Left renal pelvis (tissue), 4 donors: ENCODE measurements around the gene ACP1. TPM values are rescaled to one million over a fixed set of nuclear protein-coding genes. Genes with fewer than 3 reads are reported as not detected.

Source experiments
- DNase-seq, 4 donors: peaks; one replicate each; pipeline ENCODE4 v3.0.0-alpha.2; 2013; ENCODE audit warnings: low read depth in 4 of 4, low spot score in 3 of 4
- polyA plus RNA-seq, 4 donors: library from polyadenylated mRNA; unstranded; fragments of 120-200 nt; gene quantifications; one replicate each; pipeline ENCODE4 v1.2.1, GENCODE V29; 2013; ENCODE audit not compliant: insufficient read length in 4 of 4

Gene ACP1
- polyA plus RNA-seq, 4 donors: 108 to 169 (median 154) TPM

DNA sequence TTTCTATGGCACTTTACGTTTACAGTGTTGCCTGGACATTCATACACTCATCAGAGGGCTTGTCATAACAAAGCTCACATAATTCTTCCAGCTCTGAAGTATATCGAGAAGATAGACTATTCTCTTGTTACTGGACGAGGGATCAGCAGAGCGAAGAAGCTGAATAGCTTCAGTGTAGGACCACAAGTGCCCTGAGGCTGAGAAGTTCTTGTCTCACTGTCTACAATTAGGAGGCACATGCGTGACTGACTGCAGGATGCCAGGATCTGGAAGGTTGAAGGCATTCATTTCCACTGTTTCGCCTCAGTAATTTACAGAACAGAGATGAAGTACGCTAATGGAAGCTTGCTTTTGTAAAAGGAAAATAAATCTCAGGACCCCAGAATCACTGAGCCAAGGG lies 10.5 kb upstream of the ACP1 start:
- no peak for DNase-seq

DNA sequence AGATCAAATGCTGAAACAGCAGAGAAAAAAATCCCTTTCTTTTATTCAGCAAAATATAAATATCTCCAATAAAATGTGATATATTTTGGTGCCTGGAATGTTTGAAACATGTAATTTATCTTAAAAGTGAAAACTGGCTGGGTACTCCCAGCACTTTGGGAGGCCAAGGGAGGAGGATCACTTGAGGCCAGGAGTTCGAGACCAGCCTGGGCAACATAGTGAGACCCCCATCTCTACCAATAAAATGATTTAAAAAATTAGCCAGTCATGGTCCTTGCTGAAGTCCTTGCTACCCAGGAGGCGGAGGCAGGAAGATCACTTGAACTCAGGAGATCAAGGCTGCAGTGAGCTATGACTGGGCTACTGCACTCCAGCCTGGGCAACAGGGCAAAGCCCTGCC lies 9.6 kb upstream of the ACP1 start:
- DNase-seq: no peak

DNA sequence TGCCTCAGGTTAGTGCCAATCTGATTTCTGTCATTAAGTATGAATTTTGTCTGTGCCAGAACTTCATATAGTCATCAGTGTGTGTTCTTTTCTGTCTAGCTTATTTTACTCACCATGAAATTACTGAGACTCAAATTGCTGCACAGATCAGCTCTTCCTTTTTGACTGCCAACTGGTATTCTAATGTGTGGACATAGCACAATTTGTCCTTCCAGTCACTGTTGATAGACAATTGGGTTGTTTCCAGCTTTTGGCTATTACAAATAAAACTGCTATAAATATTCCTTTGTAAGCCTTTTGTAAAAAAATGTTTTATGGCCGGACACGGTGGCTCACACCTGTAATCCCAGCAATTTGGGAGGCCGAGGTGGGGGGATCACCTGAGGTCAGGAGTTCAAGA lies 8.7 kb upstream of the ACP1 start:
- no peak for DNase-seq

DNA sequence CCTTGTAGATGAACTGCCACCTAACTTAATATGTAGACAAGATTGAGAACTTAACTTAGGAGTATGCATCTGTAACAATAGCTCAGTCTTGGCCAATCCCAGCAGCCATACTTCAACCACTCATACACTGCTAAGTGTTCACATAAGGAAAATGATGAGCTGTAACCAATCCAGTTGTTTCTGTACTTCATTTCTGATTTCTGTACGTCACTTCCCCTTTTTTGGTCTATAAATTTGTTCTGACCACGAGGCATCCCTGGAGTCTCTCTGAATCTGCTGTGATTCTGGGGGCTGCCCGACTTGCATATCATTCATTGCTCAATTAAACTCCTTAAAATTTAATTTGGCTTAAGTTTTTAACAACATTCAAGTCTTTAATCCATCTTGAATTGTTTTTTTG lies 7.3 kb upstream of the ACP1 start:
- no peak for DNase-seq

DNA sequence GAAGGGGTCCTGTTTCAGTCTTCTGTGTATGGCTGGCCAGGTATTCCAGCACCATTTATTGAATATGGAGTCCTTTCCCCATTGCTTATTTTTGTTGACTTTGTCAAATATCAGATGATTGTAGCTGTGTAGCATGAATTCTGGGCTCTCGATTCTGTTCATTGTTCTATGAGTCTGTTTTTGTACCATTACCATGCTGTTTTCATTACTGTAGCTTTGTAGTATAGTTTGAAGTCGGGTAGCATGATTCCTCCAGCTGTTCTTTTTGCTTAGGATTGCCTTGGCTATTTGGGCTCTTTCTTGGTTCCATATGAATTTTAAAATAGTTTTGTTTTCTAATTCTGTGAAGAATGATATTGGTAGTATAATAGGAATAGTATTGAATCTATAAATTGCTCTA lies 6.9 kb upstream of the ACP1 start:
- no peak for DNase-seq

DNA sequence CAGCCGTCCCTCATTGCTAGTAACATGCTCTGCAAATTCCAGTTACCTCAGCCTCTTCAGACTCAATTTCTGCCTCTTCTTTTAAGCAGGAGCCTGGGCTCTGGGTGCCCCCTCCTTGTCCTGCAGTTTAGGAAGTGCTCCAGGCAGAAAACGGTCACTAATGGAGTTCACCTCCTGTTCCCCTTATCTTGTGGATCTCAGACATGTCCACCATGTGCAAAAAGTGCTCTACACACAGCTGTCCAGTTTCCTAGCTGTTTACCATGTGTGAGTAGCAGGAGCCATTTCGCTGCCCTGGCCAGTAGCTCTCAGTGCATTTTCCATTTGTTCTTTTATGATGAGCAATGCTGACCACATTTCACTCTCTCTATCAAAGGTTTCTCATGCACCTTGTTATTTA lies 5.8 kb upstream of the ACP1 start:
- no peak for DNase-seq

DNA sequence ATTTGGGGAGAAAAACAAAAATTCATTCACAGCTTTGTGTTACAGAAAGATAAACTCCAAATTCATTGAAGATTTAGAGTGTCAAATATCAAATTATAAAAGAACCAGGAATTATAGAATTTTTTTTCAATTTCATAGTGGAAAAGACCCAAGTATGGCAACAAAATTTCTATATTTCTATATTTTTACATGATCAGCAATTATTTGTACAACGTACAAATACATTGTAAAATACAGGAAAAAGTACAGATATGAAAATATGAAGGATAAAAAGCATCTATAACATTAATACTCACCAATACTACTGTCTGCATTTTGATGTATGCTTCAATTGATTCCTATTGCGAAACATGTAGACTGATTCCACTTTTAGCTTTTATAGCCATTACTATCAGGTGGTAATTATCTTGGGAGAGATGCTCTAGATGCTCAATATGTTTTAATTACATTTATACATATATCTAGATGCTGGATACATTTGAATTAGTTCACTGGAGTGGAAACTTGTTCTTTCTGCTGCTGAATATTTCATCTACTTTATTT lies 4.9 kb upstream of the ACP1 start:
- DNase-seq: no peak

DNA sequence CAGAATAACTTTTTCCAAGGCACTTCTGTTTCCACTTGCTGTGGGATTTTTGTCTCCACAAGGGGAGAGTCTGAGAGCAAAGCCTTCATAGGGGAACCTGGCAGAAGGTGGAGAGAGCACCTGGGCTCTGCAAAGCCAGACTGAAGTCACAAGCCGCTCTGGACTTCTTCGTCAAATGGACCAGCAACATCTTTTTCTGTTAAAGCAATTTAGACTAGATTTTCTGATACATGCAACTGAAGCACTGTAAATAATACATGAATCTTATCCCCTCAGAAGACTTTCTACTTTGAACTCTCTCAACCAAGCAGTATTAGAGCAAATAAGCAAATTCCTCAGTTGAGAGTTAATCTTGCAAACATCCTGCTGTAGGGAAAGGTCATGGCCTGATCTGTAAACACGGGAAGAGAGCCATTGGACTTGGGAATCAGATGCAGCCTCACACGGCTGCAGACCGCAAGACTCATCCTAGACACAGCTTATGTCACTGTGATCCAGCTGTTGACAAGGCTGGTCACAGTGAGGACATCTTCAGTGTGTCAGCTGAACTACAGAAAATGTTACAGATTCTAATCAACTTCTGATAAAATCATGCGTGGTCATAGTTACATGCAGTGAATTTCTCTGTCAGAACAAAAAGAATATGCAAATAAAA lies 4.1 kb upstream of the ACP1 start:
- no peak for DNase-seq

DNA sequence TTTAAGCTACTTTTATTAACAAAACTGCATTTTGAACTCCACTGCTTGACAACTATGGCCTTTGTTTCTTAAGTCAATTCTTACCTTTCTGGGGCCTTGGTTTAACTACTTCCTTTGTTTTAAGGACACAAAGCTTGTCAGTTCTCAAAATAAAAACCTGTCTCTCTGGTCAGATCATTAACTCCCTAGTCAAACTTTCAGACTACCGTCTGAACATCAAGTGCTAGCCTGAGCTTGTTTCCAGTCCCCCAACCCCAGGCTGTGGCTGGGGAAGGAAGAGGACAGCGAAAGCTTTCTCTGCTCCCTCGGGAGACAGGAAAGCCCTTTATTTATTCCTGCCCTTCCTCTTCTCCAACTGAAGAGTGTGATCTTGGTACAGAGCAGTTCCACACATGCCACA lies 2.6 kb upstream of the ACP1 start:
- no peak for DNase-seq

DNA sequence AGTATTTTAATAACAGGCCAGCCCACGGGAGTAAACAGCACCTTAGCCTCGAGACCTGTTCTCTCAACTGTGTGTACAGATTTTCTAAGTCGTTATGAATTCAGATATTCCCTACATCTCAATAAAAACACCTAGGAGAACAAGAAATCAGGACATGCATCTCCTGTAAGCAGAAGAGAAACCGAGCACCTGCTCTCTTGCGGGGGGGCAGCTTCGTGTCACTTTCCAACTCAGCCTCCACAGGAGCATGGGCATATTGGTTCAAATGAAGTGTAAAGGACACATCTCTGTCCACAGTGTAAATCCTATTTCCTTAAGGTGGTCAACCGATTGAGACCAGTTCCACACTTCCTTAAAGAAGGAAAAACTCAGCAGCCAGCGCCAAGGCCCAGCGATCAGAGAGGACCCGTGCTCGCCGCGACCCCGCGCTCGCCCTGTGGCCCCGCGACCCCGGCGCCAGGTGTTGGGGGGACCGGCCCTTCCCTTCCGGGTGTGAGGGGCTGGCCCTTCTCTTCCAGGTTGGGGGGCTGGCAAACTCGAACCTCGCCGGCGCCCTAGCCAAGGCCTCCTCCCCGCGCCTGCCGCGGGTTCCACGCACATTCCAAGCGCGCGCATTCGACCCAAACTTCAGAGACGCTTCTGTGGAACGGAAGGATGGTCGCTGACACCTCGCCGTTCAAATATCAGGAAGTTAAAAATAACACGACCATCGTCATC lies 1.6 kb upstream of the ACP1 start:
- no peak for DNase-seq

DNA sequence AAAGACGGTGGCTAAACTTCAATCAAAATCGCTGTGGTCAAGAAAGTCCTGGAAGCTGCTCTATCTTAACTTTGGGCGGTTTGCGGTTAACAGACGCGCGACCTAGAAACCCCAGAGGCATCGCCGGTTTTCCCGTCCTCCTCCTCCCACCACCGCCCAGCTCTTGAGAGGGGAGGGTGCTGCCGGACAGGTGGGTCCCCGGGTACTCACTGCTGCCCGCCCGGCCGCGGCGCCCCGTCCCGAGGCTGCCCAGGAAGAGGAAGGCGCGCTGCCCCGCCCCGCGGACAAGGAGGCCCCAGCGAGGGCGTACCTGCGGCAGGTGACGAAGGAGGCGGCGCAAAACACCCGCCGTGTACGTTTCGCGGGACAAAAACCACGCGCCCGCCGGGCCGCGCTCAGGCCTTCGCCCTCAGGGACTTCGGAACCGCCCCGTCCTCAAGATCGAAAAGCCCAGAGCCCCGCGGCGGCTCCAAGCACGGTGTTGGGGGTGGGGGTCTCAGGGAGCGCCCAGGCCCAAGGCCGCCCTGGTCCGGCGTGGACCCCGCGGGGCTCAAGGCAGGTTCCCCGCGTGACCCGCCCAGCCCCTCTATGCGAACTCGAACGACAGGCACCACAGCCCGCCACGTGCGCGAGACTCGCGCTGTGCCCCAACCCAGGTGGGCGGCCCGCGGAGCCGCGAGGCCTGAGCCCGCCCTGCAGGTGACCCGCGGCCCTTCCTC lies 814 bp upstream of the ACP1 start, which contains the start of gene SH3YL1:
Gene SH3YL1 (minus strand): TSS at position 259 of the 719 bp plus-strand sequence. CDS start 48 bp downstream, at position 211.
- DNase-seq: no peak

DNA sequence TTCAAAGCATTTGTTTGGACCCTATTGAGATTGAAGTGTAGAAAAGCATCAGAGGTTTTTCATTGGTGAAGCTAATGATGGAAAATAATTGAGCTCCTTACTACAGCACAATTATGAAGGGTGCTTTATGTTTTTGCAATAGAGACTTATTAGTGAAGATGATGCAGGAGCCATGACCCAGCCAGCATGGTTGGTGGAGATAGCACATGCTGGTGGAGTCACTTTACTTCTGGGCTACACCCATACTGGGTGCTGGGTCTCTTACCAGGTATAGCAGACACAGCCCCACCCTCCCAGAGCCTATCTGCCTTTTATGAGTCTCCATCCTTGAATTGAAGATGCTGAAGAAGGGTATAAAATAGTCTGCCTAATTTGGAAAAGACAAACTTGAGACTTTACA lies 3.6 kb downstream of the ACP1 start:
- DNase-seq: no peak

DNA sequence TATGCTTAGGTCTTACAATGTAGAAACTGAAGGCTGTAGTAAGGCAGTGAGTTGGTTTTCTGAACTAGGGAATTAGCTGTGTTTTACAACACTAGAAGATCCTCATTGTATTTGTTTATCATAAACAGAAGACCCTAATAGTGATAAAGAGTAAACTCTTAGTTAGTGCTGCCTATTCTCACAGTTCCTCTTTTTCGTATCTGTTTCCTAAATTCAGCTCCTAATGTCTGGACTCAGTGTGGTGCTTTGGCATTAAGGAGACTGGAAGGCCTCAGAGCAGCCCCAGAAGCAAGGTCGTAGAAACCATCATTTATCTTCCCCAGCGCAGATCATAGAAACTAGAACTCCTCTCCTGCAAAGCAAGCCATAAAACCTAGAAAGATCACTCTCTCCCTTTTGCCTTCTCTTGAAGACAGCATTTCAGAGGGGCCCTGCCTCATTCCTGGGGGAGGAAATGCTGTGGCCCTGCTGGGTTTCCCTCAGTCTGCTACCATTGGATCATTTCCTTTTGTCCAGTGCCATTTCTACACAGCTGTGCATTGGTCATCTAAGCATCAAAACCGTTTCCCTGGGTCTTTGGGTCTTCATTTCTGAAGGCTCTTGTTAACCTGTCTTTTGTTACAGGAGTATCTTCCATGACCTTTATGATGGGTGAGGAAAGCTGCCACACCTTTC lies 4.7 kb downstream of the ACP1 start:
- DNase-seq: no peak

DNA sequence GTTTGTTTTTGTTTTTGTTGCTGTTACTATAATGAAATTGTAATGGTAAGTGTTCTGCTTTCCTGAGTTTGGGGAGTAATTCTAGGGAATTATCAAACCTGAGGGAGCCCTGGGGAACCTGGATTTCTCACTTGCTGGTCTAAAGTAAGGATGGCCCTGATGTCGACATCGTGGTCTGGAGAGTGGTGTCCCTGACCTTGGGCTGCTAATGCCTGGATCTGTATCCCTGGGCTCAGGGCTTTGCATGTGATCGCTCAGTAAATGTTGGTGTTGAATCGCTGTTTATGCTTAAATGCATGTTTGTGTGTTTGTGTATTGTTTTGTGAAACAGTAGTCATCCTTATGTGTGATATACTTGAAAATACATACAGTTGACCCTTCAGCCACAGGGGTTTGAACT lies 6.1 kb downstream of the ACP1 start:
- no peak for DNase-seq

DNA sequence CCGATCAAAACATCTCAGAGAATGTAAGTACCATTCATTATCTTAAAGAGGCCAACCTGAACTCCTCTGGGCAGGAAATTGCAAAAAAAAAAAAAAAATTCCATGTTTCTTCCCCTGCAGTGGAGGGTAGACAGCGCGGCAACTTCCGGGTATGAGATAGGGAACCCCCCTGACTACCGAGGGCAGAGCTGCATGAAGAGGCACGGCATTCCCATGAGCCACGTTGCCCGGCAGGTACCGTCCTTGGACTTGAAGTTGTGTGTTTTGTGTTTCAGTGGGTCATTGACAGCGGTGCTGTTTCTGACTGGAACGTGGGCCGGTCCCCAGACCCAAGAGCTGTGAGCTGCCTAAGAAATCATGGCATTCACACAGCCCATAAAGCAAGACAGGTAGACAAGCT lies 7.2 kb downstream of the ACP1 start:
- no peak for DNase-seq

DNA sequence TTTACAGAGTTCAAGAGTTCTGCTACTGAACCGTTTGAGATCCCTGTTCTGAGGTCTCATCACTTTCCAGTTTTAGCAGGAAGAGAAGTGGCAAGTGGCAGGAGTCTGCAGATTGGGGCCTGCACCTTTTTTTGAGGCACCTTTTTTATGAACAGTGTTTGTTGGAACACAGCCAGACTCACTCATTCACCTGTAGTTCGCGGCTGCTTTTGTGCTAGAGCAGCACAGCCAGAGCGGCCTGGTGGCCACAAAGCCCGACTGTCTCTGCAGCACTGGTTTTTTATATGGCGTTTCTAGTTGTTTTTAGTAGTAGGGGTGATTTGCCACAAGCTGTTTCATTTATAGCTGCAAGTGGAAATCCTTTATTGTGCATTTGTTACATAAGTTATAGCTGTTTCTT lies 8.6 kb downstream of the ACP1 start:
- no peak for DNase-seq

DNA sequence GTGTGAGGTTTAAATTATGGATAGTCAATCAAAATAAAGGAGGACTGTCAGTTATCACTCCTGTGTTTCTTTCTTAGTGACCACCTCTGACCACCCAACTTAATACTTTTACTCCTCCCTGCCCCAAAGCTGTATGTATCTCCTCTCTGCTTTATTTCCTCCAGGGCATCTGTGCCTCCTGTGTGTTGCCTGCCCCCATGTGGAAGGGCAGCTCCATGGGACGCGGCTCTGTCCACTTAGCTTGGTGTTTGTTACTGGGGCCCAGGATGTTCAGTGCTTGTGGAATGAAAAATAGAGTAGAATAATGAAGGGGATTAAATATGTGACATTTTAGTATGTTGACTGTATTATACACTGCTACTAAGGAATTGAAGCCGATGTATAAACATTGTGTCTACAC lies 9.8 kb downstream of the ACP1 start:
- no peak for DNase-seq

DNA sequence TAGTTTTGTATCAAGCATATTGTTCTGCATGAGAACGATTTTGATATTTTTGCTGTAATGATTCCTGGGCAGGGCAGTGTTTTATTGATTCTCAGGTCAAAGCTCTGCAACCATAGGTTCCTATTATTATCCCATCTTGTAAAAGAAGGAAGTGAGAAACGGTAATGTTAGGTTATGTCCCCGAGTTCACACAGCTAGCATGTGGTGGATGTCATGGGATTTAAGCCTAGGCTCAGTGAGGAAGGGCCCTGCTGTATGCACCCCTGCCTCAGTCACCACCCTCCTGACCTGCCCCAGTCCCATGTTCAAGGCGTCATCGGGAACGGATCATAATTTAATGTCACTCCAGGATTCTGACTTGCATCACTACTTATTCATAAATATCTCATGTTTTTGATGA lies 10.7 kb downstream of the ACP1 start:
- DNase-seq: no peak

DNA sequence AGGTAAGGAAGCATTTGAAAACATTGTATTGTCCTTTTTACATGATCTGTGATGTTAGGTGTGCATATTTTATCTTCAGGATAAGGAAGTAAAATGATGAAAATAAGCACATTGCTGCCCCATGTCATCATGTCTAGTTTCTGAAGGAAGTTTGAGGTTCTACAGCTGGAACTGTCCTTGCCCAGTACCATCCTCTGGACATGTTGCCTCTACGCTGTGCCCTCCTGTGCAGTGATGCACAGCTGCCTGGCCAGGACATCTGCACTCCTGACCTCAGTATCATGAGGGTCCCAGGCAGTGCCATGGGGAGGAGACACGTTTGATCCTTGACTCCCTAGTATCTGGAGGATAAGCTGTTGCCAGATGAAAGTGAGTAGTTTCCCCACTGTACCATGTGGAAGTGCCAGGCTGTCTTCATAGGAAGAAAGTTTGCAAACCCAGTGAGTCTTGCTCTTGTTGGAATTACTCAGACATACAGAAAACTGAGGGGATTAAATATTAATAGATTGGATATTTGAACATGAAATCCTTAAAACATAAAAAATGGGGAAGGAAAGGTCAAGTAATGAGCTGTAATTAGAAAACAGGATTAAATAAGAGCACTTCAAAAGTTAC lies 13.7 kb downstream of the ACP1 start:
- DNase-seq: no peak

DNA sequence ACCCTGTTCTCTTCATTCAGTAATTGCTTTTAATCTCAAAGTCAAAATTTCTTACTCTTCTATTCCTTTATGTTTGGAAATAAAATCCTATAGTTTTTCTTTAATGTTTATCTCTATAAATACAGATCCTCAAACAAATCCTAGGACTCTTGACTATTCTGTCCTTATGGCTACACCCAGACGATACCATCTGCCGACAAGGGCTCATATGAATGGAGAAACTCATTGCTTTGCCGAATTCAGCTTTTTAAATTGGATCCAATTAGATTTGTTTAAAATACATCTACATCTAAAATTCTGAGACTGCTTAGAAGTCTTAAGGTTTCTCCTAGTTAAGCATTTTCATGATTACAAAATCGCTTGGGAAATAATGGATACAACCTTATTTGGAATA lies 14.2 kb downstream of the ACP1 start:
- DNase-seq: no peak

DNA sequence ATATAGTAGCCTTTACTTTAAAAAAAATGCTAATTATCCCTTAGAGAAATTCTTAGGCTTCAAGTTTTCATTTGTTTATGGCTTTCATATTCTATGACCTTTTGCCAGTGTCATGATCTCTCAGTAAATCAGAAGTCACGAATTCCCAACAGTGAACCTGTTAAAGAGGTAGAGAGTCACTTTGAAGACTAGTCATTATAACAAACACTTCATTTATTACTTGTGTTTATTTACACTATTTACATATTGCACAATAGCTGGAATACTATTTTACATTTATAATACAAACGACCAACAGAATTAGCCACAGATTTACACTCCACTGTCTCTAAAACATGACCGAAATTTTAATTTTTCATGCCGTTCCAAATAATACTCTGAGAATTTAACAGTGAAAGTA lies 14.6 kb downstream of the ACP1 start:
- DNase-seq: no peak
